GM19452 (cell line): ENCODE measurements around the gene FBXL13.
"Not testable (repeated sequence)": the region's sequence is repeated elsewhere in the genome, so short reads cannot be mapped to it uniquely, and the experiment has no call there.

ENCODE experiments used
- ATAC-seq: cut with Tn5 transposase; IDR thresholded peaks from one replicate; pipeline ENCODE4 v1.9.1; 2021; ENCODE audit not compliant: unreplicated experiment

Gene FBXL13

GRCh38 chr7:102778663-102779062, 295.9 kb downstream of the FBXL13 start:
- not testable (repeated sequence) for ATAC-seq

- not testable (repeated sequence) for ATAC-seq
These were observed 298.4 kb downstream of the FBXL13 start for GRCh38 chr7:102776217-102776616.

- not testable (repeated sequence) for ATAC-seq
These were observed 304.1 kb downstream of the FBXL13 start for GRCh38 chr7:102770467-102770866.

- ATAC-seq: not testable (repeated sequence)
These were observed 304.9 kb downstream of the FBXL13 start for GRCh38 chr7:102769657-102770192.

- ATAC-seq: not testable (repeated sequence)
These were observed 311.2 kb downstream of the FBXL13 start for GRCh38 chr7:102763295-102763905.
